ENCODE data around the gene C16orf90.

DNA sequence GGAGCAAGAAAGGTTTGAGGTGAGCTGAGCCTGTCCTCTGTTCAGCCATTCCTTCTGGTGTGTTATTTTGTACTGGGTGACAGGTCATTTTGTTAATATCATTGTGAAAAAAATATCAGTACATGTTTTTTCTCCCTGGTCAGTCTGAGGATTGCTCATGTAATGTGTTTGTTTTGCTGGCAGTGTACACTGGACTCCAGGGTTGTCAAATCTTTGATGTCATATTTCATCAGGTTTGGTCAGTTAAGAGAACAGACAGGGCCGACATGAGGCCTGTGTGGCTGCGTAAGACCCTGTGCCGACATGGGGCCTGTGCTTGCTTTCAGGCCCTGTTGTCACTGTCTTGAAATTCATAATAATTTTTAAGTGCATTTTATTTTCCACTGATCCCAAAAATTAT, 28.0 kb upstream of the C16orf90 start:
- TF ChIP-seq, protein P1, sequence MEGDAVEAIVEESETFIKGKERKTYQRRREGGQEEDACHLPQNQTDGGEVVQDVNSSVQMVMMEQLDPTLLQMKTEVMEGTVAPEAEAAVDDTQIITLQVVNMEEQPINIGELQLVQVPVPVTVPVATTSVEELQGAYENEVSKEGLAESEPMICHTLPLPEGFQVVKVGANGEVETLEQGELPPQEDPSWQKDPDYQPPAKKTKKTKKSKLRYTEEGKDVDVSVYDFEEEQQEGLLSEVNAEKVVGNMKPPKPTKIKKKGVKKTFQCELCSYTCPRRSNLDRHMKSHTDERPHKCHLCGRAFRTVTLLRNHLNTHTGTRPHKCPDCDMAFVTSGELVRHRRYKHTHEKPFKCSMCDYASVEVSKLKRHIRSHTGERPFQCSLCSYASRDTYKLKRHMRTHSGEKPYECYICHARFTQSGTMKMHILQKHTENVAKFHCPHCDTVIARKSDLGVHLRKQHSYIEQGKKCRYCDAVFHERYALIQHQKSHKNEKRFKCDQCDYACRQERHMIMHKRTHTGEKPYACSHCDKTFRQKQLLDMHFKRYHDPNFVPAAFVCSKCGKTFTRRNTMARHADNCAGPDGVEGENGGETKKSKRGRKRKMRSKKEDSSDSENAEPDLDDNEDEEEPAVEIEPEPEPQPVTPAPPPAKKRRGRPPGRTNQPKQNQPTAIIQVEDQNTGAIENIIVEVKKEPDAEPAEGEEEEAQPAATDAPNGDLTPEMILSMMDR (IDR thresholded peaks at IDR 0.05) = no peak
- TF ChIP-seq POLR2A (IDR thresholded peaks at IDR 0.05) (no peak), EP300 (IDR thresholded peaks at IDR 0.05) (no peak)
